HG02763 (cell line): ENCODE measurements around the gene FAM76A.
A peak's percentile ranks its signal among the peaks of the same experiment; 100 is the strongest.
"Not testable (repeated sequence)": the region's sequence is repeated elsewhere in the genome, so short reads cannot be mapped to it uniquely, and the experiment has no call there.

Source experiments
- ATAC-seq: cut with Tn5 transposase; IDR thresholded peaks from one replicate; pipeline ENCODE4 v1.9.1; 2021; ENCODE audit warnings: mild to moderate bottlenecking, moderate library complexity; ENCODE audit not compliant: unreplicated experiment

FAM76A gene

DNA sequence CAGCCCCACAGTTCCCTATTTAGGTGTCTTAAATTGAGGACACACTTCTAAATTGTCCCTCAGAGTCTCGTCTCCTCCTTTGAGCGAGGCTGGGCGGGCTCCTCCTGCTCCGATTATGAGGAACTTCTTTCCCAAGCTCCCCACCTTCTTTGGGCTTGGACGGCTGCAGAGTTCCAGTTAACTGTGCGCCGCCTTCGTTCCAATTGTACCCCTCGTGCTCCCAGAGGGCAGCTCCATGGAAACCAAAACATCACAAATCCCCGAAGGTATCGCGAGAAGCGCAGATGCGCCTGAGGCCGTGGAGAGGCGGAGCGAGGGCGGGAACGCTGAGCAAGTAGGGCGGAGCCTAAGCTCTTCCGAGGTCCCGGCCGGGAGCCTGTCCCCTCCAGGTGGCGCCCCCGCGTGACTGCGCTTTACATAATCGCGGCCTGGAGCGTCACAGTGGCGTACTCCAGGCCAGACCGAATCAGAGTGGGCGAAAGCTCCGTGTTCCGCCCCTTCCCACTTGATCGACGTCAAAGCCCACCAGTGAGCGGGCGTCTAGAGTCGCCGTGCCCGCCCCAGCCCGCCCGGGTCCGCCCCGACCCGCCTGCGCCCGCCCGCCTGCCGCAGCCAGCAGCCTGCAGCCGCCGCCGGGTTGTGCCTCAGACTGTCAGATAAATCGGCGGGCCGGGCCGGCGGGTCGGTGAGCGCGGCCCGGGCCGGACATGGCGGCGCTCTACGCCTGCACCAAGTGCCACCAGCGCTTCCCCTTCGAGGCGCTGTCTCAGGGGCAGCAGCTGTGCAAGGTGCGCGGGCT, at the start of gene FAM76A:
Gene FAM76A, plus strand, starts transcription at position 588 of the 799 bp plus-strand sequence. Its CDS starts 120 bp downstream, at position 708.
- ATAC-seq, result peak; percentile 94

DNA sequence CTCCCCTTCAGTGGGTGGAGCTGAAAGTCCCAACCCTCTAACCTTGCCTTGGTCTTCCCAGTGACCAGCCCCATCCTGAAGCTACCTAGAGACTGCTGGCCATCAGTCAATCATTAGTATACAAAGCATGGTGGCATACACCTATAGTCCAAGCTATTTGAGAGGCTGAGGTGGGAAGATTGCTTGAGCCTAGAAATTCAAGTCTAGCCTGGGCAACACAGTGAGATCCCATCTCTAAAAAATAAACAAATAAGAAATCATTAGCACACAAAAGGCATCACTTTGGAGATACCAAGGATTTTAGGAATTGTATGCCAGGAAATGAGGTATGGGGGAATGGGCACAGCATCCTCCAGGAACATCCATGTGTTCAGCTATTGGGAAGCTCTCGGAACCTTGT, 49.4 kb upstream of the FAM76A start:
- ATAC-seq, result no peak

DNA sequence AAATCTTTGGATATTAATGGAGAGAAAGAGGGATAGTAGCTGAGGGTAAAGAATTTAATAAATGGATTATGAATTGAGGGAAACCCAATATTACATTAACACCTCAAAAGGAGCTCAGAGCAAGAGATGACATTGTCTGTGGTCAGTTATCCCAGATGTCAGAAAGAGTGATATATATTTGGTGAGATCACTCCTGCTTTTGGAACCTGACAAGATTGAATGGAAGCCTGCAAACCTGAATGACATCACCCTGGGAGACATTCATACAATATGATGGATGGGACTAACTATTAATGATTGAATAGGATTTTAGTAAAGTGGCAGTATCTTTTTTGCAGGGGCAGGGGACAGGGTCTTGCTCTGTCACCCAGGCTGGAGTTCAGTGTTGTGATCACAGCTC, 47.0 kb upstream of the FAM76A start:
- no peak for ATAC-seq

DNA sequence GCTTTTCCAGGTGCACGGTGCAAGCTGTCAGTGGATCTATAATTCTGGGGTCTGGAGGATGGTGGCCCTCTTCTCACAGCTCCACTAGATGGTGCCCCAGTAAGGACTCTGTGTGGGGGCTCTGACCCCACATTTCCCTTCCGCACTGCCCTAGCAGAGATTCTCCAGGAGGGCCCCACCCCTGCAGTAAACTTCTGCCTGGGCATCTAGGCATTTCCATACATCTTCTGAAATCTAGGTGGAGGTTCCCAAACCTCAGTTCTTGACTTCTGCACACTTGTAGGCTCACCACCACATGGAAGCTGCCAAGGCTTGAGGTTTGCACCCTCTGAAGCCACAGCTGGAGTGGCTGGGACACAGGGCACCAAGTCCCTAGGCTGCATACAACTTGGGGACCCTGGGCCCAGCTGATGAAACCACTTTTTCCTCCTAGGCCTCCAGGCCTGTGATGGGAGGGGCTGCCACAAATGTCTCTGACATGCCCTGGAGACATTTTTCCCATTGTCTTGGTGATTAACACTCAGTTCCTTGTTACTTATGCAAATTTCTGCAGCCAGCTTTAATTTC, 45.5 kb upstream of the FAM76A start:
- ATAC-seq, result not testable (repeated sequence)

DNA sequence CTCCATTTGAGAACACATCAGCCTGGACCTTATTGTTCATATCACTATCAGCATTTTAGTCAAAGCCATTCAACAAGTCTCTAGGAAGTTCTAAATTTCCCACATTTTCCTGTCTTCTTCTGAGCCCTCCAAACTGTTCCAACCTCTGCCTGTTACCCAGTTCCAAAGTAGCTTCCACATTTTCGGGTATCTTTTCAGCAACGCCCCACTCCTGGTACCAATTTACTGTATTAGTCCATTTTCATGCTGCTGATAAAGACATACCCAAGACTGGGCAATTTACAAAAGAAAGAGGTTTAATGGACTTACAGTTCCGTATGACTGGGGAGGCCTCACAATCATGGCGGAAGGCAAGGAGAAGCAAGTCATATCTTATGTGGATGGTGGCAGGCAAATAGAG, 44.2 kb upstream of the FAM76A start:
- not testable (repeated sequence) for ATAC-seq

DNA sequence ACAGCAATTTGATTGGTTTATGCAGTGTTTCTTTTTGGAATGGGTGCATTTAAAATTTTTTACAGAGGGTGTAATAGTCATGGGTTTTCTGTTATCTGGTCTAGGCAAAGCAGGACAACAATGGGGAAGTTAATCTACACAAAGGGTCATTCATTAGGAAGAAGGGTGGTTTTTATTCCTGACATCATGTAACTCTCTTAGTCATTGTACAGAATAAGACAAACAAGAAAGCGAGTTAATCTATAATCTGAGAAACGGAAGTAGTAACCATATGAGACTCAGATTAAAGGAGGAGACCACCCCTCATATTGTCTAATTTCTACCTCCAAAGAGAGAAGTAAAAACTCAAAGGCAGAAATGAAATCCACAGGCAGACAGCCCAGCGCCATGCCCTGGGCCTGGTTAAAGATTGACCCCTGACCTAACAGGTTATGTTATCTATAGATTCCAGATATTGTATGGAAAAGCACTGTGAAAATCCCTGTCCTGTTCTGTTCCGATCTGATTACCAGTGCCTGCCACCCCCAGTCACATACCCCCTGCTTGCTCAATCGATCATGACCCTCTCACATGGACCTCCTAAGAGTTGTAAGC, 43.3 kb upstream of the FAM76A start:
- no peak for ATAC-seq

DNA sequence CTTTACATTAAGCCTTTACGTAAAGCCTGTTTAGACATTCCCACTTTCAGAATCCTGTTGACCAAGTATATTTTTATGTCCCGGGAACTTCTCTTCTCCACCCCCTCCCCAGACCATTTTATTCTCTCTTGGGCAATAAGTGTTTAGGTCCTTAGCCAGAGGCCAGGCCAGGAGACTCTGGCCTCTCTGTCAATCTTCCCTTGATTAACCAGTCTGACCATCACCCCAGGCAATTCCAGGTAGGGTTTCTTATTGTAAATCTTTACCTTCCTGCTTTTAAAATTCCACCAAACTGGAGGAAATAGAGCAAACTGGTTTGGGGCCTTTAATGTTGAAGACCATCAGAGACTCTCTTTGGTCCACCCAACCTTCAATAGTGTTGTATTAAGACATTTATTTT, 41.6 kb upstream of the FAM76A start:
- ATAC-seq, result no peak

DNA sequence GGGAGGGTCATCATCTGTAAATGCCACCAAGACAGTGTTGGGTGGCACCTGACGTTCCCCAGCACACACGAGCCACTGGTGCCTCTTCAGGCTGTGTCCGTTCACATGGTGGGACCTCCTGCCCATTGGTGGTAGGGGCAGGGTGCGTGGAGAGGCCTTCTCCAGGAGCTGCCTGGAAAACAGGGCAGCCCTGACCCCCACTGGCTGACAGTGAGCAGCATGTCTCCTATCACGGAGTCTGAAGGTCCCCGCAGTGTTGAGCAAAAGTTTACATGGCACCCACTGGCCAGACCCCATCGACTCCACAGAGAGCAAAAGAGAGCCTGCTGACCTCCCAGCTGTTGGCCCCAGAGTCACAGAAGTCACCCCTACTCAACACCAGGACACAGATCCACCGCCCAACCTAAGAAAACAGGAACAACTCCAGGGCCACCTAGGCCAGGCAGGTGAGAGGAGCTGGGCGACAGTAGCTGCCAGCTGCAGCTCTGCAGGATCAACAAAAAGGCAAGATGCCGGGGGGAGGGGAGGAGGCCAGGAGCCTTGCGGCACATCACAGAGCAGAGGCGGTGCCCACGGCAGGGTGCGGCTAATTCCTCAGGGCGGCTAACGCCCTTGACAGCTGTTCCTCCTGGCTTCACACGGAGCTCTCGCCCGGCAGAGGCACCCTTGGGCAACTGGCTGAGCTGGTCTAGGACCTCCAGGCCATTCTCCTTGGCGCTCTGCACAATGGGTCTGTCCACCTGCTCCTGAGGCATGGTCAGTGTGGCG, 39.4 kb upstream of the FAM76A start:
- no peak for ATAC-seq

DNA sequence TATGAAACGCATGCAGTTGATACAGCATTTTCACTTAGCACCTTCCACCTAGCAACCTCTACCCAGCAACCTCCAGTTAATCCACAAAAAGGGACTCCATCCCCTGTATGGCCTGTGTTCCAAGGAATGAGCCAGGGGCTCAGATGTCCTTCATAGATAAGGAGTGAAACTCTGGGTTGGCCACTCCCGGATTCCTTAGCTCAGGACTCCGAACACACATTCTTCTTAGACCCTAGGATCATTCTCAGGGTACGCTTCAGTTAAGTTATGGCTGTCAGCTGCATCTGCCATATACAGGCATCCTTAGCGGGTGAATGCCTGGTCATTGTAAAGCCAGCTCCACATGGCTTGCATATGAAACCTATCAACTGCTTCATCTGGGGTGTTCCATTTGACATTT, 37.9 kb upstream of the FAM76A start:
- ATAC-seq, result no peak

DNA sequence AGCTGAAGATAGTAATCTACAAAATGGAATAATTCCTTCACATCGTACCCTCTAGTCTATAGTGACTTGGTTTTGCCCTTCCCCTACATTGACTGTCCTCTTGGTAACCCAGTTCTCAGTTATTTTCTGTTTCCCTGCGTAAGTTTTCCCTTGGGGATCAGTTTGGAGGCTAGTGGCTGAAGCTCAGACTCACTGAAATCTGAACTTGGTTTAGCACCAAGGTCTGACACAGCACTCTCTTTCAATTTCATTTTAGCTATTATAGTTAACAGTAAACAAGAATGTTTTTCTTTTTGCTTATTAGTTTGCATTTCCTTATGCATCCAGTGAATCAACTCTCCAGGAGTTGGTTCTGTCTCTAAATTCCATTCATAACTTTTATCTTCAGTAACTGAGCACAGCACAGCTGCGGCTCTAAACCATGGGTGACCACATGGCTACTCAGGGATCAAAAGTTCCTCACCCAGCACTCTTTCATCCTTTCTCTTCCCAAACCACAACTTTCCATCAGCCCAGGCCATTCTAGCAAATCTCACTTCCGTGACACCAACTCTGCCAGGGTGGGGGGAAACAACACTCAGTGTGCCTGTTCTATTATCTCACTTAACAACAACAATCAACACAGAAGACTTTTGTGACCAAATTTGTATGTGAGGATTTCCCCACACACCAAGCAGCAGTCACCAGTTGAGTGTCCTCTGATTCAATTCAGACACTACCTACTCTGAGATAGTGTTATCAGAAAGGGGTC, 36.2 kb upstream of the FAM76A start:
- ATAC-seq, result peak; percentile 48

DNA sequence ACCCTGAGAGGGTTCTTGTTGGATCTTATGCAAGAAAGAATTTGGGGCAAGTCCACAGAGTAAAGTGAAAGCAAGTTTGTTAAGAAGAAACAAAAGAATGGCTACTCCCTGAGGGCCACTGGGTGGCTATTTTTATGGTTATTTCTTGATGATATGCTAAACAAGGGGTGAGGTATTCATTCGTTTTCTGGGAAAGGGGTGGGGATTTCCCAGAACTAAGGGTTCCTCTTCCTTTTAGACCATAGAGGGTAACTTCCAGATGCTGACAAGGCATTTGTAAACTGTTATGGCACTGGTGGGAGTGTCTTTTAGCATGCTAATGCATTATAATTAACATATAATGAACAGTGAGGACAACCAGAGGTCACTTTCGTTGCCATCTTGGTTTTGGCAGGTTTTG, 35.6 kb upstream of the FAM76A start:
- no peak for ATAC-seq

DNA sequence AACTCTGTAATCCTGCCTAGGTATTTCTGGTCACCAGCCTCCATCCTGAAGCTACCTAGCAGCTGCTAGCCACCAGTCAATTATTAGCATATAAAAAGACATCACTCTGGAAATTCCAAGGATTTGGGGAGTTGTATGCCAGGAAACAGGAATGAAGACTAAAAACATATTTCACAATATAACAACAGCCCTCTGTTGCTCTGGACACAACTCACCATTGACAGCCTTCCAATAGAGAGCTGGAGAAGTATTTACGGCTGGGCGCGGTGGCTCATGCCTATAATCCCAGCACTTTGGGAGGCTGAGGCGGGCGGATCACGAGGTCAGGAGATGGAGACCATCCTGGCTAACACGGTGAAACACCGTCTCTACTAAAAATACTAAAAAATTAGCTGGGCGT, 28.9 kb upstream of the FAM76A start:
- not testable (repeated sequence) for ATAC-seq

DNA sequence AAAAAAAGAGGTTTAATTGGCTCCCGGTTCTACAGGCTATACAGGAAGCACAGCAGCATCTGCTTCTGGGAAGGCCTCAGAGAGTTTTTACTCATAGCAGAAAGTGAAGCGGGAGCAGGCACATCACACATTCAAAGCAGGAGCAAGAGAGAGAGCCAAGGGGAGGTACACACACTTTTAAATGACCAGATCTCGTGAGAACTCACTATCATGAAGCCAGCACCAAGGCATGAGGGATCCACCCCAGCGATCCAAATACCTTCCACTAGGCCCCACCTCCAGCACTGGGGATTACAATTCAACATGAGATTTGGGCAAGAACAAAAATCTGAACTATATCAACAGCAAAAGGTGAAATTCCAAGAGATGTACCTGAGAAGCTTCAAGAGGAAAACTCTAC, 20.8 kb upstream of the FAM76A start:
- no peak for ATAC-seq

DNA sequence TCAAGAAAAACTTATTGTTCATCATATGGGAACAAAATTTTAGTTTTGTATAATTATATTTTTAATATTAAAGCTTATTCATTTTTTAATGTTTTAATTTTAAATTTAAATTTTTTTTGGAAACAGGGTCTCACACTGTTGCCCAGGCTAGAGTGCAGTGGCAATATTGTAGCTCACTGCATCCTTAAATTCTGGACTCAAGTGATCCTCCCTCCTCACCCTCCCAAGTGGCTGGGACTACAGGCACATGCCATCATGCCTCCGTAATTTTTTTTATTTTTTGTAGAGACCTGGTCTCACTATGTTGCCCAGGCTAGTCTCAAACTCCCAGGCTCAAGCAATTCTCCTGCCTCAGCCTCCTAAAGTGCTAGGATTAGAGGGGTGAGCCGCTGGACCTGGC, 20.2 kb upstream of the FAM76A start:
- ATAC-seq, result no peak

DNA sequence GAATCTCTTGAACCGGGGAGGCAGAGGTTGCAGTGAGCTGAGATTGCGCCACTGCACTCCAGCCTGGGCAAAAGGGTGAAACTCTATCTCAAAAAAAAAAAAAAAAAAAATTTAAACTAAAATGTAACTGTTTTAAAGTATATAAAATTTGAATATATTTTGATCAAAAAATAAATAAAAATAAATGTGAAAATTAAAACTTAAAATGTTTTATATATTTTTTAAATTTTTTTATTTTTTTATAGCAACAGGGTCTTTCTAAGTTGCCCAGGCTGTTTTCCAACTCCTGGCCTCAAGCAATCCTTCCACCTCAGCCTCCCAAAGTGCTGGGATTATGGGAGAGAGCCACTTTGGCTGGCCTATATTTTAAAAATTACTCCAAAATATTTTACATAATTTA, 15.2 kb upstream of the FAM76A start:
- ATAC-seq, result no peak

DNA sequence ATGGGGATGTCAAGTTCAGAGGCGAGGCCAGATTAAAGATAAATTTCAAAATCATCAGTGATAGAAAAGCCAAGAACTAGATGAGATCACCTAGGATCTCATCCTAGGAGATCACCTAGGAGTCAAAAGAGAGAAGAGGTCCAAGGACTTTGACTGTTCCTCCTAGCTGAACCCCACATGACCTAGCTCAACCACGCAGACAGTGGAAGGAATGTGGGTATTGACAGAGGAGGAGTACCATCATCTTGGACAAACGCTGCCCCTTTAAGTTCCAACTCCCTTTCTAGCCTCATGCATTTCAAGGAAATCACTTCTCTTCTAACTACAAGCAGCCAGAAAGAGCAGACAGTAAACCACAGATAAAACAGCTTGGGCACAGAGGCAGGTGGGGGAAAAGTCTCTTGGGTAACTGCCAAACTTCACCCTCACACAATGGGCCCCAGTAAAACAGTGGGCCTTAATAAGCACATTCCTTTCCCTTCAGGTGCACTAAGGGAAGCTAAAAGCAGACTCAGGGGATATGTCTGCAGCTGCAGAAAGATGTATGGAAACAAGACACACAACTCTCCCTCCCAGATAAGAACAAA, 12.5 kb upstream of the FAM76A start:
- no peak for ATAC-seq

DNA sequence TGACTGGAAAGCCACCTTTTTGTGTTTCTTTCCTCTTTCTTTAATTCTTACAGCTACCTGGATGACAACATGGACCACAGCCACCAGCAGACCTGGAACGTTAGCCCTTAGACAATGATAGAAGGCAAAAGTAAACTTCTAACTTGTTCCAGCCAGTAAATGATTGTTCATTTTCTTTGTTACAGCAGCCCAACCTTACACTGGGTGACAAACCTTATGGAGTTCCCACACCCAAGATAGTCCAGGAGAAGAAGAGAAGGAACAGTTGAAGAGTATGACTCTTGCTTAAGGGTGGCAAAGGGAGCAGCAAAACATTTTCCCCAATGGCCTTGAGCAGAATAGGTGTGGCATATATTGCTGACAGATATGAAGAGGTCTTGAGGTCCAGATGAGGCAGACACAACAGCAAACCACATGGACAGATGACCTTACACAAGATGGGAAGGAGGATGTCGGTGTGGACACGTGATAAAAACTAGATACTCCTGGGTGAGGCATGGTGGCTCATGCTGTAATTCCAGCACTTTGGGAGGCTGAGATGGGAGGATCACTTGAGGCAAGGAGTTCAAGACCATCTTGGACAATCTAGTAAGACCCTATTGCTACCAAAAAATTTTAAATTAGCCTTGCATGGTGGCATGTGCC, 11.8 kb upstream of the FAM76A start:
- no peak for ATAC-seq

DNA sequence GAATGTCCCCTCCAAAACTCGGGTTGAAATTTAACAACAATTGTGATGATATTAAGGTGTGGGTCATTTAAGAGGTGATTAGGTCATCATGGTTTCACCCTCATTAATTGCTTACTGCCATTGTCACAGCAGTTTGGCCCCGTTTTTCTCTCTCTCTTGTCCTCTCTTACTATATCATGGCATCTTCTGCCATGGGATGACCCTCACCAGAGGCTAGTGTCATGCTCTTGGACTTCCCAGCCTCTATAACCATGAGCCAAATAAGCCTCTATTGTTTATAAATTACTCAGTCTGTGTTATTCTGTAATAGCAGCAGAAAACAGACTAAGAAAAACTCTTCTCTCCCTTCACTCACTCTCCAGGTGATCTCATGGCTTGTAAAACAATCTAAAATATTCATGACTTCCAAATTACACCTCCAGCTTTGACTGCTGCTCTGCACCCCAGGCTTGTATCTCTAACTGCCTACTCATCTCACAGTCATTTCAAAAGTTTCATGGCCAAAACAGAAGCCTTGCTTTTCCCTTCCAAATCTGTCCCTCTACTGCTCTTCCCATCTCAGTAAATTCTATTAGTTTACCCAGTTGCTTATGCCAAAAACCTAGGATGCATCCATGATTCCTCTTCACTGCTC, 9.4 kb upstream of the FAM76A start:
- ATAC-seq, result no peak
